Activated CD8-positive, alpha-beta memory T cell treated with anti-CD3 and anti-CD28 coated beads, Interleukin-2, amount 50 U/mL, for 1 hour (primary cell): ENCODE results near the gene AGL.
"Not testable (repeated sequence)": the region's sequence is repeated elsewhere in the genome, so short reads cannot be mapped to it uniquely, and the experiment has no call there.

Experiments used
- DNase-seq: peaks from one replicate; pipeline ENCODE4 v3.0.0-alpha.2; 2020; ENCODE audit errors: extremely low read depth

AGL gene

DNA sequence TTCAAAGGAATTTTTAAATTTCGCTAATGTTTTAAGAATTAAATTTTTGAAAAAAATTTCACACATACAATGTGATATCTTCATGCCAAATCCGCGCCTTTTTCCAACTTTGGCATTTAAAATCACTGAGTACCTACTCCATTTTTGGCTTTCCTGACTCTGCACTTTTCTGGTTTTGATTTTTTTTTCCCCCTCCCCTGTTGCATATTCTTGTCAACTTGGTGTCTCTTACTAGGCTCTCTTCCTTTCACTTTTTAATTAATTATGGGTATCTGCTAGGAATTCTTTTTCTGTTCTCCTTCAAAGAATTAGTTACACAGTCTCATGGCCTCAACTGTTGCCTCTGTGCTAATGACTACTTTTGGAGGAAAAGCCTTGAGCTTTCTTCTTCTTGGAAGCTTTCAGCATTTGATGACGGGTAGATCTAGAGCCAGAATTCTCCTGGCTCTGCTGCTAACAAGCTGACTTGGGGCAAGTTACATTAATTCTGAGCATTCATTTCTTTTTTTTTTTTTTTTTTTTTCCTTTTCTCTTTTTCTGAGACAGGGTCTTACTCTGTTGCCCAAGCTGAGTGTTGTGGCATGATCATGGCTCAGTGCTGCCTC, 1.8 kb downstream of the AGL start:
- no peak for DNase-seq

DNA sequence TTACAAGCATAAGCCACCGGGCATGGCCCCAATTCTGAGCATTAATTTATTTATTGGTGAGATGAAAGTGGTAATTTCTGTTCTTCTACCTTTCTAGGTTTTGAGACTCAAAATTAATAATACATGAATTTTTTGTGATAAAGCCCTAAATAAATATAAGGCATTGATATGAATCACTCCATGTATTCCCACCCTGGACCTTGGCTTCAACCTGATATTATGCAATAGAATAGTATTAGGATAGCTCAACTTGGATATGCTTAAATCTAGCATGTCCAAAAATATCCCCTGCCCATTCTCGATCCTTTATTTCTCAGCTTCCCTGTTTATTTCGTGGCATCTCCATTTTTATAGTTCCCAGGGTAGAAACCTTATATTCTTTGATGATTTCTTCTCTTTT, 2.5 kb downstream of the AGL start:
- no peak for DNase-seq

GRCh38 chr1:99855914-99856450, 5.8 kb downstream of the AGL start:
- DNase-seq = no peak

DNA sequence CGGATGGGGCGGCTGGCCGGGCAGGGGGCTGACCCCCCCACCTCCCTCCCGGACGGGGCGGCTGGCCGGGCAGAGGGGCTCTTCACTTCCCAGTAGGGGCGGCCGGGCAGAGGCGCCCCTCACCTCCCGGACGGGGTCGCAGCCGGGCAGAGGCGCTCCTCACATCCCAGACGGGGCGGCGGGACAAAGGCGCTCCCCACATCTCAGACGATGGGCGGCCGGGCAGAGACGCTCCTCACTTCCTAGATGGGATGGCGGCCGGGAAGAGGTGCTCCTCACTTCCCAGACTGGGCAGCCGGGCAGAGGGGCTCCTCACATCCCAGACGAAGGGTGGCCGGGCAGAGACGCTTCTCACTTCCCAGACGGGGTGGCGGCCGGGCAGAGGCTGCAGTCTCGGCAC, 6.9 kb downstream of the AGL start:
- DNase-seq = not testable (repeated sequence)

DNA sequence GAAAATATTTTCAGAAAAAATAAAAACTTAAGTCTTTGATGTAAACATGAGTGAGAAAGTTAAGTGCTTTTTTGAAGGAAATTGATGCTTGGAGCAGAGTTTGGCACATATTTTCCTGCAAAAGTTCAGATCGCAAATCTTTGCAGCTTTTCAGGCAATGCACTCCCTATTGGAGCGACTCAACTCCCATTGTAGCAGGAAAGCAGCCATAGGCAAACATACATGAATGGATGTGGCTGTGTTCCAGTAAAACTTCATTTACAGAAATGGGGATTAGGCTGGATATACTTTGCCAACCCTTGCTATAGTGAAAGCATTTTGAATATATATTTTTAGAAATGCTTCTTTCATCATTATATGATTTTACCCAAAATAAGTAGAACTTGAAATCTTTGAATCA, 8.1 kb downstream of the AGL start:
- DNase-seq = no peak

DNA sequence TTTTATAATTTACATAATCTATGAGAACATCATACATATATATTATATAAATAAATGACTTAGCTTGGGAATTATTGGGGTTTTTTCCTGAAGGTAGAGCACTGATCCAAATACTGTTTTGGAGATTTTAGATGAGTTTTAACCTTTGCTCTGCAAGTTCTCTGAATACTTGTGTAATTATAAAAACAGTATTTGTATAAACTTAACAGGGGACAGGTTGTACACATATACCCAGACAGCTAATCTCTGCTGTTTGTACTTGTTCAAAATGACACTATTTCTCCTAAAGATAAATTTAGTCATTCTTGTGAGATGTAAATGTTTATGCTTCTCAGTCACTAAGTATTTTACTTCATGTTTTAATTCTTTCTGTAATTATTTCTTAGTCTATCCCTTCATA, 8.7 kb downstream of the AGL start:
- DNase-seq = no peak

DNA sequence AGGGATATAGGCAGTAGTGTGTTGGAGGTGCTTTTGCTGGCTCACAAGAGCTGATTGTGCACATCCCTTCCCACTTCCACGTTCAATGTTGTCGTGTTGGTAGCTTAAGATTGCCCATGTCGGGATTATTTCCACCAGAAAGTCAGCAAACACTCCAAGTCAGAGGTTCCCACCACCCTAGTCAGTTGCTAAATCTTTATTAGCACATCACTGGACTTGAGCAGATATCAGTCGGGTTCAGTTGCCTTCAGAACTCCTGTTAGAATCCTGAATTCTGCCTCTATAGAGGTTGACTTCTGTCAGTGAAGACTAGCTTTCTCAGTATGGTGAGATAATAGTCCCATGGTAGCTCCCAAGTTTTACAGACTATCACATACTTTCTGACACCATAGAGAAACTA, 10.5 kb downstream of the AGL start:
- no peak for DNase-seq

DNA sequence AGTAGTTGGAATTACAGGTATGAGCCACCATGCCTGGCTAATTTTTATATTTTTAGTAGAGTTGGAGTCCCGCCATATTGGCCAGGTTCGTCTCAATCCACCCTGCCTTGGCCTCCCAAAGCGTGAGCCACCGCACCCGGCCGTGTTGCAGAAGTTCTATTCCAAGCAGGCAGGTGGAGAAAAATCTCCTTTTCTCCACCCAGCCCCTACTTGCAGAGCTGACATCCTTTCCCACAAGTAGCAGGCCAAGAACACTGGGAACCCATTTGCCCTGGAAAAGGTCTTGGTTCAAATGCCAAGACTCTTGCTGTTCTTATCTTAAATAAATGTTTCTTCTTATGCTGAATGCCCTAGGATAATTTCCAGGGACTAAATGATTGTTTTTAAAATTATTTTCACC, 17.5 kb downstream of the AGL start:
- DNase-seq = no peak

DNA sequence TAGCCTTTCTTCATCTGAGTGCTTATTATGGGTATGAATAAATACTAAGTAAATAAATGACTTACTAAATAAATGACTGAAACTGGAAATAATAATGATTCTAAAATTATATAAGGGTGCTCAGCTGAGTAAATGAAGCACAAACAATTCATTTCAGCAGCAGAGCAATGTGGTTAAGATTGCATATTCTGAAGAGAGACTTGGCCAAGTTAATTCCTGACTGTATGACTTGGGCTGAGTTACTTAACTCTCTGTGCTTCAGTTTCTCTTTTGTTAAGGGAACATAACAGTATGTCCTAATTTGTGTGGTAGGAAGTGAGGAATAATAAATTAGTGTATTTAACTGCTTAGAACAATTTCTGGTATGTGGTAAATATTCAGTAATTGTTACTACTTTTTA, 19.1 kb downstream of the AGL start:
- DNase-seq = no peak

GRCh38 chr1:99869723-99870122, 19.6 kb downstream of the AGL start:
- DNase-seq = no peak

- no peak for DNase-seq
Measured at GRCh38 chr1:99872063-99872462, 21.9 kb downstream of the AGL start.

DNA sequence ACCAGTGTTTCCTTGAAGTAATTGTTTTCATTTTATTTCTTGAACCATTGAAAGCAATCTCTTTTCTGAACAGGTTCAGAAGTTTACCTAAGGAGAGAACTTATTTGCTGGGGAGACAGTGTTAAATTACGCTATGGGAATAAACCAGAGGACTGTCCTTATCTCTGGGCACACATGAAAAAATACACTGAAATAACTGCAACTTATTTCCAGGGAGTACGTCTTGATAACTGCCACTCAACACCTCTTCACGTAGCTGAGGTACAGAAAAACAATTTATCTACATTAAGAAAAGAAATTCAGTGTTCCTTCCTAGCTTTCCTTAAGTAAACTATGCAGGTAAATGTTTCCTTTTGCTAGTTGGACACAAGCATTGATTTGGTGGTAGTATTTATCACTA, 27.4 kb downstream of the AGL start:
- DNase-seq = no peak

DNA sequence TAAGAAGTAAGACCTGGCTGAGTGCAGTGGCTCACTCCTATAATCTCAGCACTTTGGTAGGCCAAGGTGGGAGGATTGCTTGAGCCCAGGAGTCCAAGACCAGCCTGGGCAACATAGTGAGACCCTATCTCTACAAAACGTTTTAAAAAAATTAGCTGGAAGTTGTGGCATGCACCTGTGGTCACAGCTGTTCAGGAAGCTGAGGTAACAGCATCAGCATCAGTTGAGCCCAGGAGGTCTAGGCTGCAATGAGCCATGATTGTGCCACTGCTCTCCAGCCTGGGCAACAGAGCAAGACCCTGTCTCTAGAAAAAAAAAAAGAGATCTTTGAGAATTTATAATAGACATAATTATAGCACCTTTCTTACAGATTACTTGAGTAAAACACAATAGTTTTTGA, 36.0 kb downstream of the AGL start:
- DNase-seq = no peak

DNA sequence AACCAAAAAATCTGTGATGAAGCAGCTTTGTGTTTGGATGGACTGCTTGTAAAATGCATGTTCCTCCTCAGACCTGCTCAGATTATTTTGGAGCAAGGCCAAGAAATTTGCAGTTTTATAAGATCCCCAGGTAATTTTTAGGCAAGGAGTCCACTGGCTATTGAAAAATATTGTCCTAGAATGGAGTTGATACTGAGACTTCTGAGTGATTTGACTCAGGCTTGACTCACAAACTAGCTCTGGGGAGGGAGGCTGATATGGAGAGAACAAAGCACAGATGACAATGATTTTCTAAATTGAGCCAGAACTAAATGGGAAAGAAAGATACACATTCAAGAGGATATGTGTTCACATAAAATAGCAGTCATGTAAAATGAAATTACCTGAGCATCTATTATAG, 36.7 kb downstream of the AGL start:
- no peak for DNase-seq

DNA sequence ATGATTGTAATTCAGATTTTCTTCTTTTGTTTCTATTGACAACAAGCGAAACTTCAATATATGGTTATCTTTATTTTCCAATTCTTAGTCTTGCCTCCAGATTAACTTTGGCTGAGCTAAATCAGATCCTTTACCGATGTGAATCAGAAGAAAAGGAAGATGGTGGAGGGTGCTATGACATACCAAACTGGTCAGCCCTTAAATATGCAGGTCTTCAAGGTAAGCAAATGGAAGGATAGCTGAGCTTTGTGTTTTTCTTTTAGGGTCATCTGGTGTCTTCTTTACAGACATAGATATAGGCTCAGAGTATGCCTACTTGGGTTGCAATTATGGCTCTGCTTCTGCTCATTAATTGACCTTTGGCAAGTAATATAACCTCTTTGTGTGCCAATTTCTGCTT, 37.7 kb downstream of the AGL start:
- no peak for DNase-seq

DNA sequence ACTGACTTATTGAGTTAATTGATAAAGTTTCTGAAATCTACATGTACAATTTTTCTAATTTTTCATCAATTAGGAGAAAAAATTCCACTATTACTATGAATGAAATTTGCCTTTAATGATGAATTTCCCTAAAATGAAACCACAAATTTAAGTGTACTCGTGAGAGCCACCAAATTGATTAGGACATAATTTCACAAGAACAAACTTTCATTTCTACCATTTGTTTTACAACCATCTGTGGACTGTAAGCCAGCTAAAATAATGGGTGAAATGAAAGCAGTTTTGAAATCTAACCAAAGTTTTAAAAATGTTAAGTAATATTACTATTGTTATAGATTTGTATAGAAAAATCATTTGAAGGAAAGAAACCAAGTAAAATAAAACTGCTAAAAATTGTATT, 41.8 kb downstream of the AGL start:
- DNase-seq = no peak

- DNase-seq = not testable (repeated sequence)
Measured at GRCh38 chr1:99903278-99903677, 53.1 kb downstream of the AGL start.

GRCh38 chr1:99906535-99906934, 56.4 kb downstream of the AGL start:
- DNase-seq = no peak

DNA sequence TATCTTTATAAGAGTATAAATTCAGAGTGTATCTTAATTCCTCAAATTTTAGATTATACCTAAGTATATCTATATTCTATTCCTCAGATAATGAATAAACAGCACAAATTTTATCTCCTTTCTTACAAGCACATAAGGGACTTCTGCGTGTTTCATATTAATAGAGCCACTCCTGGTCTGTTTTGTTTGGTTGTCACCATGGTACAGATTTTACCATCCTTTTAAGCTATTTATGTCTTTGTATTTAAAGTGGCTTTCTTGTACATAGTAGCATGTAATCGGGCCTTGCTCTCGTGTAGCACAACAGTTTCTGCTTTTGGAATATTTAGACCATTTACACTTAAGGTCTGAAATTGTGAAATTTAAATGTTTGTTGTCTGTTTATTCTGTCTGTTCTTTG, 67.1 kb downstream of the AGL start:
- DNase-seq = no peak

DNA sequence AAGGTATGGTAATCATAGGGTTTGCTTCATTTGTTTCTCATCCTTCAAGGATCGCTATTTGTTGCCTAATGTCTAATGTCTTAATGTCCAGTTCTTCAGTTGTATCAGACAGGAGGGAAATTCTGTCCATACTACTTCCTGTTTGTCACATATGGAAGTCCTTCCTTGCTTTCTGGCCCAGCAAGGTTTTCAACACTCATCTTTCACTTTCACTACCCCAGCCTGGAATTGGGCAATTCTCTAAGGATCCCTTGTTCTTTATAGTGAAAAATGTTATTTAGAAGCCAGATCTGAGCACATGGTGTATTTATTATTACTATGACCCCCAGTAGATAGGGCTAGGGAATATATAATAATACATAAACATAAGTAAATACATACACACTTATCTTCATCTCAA, 69.1 kb downstream of the AGL start:
- DNase-seq = no peak

DNA sequence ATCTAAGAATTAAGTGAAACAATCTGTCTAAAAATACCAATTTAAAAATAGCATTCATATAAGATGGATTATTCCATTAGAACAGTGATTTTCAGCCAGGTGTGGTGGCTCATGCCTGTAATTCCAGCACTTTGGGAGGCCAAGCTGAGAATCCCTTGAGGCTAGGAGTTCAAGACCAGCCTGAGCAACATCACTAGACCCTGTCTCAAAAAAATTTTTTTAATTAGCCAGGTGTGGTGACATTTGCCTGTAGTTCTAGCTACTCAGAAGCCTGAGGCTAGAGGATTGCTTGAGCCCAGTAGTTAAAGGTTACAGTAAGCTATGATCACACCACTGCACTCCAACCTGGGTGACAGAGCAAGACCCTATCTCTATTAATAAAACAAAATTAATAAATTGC, 84.6 kb downstream of the AGL start:
- DNase-seq = no peak

GRCh38 chr1:99935534-99935933, 85.4 kb downstream of the AGL start:
- no peak for DNase-seq

DNA sequence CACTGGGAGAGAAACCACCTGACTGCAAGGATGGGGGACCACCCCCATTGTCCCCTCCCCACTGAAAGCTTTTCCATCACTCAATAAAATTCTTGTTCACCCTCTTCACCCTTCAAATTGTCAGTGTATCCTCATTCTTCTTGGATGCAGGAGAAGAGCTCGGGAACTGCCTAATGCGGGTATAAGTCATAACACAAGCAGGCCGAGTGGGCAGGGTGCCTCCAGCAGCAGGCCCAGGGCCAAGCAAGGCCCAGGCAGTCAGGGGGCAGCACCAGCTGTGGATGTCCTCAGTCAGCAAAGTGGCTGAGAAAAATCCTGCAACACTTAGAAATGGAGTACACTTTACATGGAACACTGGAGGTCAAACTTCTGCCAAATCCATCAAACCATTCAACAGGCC, 85.9 kb downstream of the AGL start:
- DNase-seq = no peak

GRCh38 chr1:99942723-99943122, 92.6 kb downstream of the AGL start:
- no peak for DNase-seq
